ENCODE measurements around the gene OCEL1.

The OCEL1 gene

DNA sequence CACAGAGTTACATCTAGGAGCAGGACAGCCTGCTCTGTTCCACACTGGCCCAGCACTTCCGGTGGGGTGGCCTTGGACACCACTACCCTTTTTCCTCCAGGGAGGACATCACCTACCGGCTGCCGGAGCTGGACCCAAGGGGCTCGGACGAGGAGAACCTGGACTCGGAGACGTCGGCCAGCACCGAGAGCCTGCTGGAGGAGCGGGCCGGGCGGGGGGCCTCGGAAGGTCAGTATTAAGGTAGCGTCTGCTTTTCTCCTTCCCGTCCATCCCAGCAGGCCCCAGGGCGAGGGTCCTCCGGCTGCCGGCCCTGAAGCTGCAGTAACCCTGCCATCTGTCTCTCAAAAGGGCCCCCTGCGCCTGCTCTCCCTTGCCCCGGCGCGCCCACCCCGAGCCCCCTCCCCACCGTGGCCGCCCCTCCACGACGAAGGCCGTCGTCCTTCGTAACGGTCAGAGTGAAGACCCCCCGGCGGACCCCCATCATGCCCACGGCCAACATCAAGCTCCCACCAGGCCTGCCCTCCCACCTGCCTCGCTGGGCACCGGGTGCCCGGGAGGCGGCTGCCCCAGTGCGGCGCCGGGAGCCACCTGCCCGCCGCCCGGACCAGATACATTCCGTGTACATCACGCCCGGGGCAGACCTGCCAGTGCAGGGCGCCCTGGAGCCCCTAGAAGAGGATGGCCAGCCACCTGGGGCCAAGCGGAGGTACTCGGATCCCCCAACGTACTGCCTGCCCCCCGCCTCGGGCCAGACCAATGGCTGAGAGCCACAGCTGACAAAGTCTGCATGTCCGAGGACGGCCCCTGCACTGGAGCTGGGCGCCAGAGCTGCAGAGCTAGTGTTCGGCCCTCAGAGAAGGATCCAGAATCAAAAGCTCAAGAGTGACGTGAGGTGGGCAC, 14.2 kb upstream of the OCEL1 start:
- DNase-seq = no peak

- DNase-seq = no peak
Observed at GRCh38 chr19:17213334-17213733, 12.7 kb upstream of the OCEL1 start.

DNA sequence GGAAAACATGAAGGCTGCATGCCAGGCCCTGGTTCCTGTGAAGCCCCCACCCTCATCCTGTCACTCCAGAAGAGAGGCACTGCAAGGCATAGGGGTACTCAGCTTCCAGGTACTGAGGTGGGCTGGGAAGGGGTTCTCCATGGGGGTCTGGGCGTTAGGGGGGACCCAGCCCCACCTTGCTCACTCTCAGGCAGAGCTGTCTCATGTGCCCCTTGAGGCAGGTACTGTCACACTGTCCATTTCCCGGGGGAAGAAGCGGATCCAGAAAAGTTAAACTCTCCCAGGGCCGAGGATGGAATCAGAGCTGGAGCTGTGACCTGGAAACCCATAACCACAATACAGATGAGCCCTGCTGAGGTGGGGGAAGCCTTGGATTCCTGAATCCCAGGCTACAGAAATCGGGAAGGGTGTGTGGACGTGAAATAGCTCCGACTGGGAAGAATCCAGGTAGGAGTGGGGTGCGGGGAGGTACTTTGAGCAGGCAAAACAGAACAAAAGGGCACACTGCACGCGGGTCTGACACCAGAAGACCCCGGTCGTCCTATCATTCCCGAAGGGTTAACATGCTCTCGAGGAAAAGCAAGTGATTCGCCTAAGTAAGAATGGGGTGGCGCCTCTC, 11.4 kb upstream of the OCEL1 start:
- no peak for DNase-seq

GRCh38 chr19:17215127-17215971, 10.7 kb upstream of the OCEL1 start, which contains the start of gene USE1:
Gene USE1 (plus strand): TSS chr19:17215357. CDS start chr19:17215406, 49 bp downstream.
- peak; percentile 55 to 82 (median 70) for DNase-seq

- DNase-seq = no peak
Observed at GRCh38 chr19:17216058-17216670, 9.9 kb upstream of the OCEL1 start.

- DNase-seq = no peak
Observed at GRCh38 chr19:17219286-17219685, 6.7 kb upstream of the OCEL1 start.

GRCh38 chr19:17220207-17220758, 5.7 kb upstream of the OCEL1 start:
- peak in 1 of 4 experiments; percentile 10 for DNase-seq

DNA sequence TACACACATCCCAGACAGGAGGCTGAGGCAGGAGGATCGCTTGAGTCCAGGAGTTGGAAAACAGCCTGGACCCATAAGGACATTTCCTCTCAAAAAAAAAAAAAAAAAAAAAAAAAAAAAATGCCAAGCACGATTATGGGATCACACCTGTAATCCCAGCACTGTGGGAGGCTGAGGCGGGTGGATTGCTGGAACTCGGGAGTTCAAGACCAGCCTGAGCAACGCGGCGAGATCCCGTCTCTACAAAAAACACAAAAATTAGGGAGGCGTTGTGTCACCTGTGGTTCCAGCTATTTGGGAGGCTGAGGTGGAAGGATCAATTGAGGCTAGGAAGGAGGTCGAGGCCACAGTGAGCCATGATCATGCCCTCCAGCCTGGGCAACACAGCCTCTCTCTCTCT, 973 bp upstream of the OCEL1 start:
- no peak for DNase-seq

DNA sequence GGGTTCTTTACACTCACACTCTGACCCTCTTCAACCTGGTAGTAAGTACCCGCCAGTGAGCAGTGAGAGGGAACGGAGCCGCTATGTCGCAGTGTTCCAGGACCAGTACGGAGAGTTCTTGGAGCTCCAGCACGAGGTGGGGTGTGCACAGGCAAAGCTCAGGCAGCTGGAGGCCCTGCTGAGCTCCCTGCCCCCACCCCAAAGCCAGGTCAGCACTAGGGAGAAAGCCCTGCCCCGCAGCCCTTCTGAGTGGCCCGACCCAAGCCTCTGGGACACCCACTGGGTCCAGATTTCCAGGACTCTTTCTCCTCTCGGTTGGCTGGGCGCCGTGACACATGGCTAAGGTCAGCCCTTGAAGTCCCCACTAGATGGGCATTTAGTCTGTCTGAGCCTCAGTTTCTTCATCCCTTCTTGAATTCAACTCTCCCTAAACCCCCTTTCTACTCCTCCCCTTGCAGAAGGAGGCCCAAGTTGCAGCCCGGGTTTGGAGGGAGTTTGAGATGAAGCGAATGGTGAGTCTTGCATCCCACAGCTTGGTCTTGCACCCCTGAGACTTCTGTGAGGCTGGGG, 1.9 kb downstream of the OCEL1 start:
- DNase-seq = no peak

- DNase-seq = no peak
Observed at GRCh38 chr19:17229890-17230289, 3.9 kb downstream of the OCEL1 start.

- DNase-seq = no peak
Observed at GRCh38 chr19:17232258-17232657, 6.2 kb downstream of the OCEL1 start.

GRCh38 chr19:17234911-17235299, 8.9 kb downstream of the OCEL1 start:
- DNase-seq = peak in 1 of 4 experiments; percentile 54

DNA sequence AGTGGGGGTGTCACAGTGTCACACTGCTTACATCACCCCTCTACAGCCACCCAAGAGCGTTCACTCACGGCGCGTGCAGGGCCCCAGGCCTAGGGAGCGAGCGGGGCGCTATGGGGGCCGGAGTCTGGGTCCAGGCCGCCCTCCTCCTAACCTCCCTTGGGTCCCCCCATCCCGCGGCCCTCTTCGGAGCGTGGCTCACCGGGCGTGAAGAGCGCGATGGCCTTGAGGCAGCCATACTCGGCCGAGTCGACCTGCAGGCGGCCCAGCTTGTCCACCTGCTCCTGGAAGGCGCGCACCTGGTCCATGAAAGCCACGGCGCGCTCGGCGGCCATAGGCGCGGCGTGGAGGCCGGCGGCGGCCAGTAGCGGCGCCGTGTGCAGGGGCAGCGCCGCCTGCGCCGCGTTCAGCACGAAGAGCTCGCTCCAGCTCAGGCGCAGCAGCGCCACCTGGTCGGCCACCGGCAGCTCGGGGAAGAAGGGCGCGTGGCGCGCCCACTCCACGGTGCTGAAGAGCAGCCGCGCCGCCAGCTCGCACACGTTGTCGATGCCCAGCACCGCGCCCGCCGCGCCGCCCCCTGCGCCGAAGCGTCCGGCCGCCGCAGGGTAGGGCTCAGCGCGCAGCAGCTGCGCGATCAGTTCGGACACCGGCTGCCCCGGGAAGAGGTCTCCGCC, 9.4 kb downstream of the OCEL1 start:
- DNase-seq = peak in 3 of 4 experiments; percentile 46 to 71 (median 57)

DNA sequence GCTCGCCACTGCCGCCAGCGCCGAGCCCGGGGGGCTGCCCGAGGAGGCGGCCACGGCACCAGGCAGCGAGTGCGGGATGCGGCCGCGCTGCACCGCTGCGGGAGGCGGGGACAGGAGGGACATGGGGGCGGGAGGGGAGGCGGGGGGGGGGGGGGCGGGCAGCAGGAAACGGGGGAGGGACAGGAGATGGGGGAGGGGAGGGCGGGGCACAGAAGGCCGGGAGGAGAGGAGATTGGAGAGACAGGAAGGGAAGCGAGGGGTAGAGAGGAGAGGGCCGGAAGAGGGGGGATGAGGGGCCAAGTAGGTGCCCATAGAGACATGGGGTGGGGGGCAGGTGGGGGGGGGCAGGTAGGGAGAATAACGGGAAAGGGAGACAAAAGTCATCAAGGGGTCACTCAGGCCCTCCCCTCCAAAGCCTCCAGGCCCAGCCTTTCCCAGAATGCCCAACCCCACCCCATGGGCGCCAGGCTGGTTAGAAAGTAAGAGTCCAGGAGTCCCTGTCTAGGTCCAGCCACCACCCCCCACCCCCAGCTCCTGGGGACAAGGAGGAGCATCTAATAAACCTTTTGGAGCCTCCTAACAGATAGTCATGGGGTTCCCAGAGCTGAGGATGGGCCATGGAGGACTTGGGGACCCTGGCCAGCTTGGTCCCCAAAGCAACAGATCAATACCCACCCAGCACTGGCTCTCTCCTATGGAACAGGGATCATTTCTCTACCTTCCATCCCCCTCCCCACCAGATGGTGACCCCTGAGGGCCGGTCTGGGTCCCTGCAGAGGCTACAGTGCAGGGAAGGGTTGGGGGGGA, 10.1 kb downstream of the OCEL1 start:
- DNase-seq = peak in 1 of 4 experiments; percentile 36

- DNase-seq = no peak
Observed at GRCh38 chr19:17236811-17237543, 11.0 kb downstream of the OCEL1 start.

GRCh38 chr19:17237747-17238706, 12.0 kb downstream of the OCEL1 start:
- DNase-seq = no peak

DNA sequence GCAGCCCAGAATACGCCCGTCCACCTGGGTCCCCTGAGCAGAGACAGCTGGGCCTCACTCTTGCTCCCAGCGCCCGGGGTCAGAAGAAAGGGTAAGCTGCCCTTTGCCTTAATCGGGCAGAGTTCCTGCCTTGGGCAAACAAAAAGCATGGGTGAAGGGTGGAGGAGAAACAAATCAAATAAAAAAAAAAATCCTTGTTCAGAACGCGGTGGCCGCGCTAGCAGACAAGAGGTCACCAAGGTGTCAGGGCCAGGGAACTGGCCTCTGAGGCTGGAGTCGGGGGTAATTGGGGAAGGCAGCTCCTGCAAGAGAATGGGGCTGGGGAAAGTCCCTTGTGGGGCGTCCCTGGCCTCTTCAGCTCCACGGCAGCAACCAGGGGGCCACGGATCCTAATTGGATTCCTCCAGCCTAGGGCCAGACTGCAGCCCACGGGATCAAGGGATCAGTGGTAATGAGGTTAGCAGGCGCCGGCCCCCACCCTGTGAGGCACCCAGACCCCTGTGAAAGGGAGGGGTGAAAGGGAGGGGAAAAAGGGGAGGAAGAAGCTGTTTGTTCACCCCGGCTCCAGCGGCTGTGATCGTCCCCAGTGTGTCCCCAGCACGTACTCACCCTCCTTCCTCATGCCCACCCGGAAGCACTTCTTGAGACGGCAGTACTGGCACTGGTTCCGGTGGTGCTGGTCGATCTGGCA, 14.2 kb downstream of the OCEL1 start:
- no peak for DNase-seq

GRCh38 chr19:17240826-17241399, 14.9 kb downstream of the OCEL1 start:
- DNase-seq = no peak
